ENCODE data around the gene FRYL.

- TF ChIP-seq EZH2phosphoT487 (IDR thresholded peaks at IDR 0.05; ENCODE audit: borderline replicate concordance) (no peak), CTCF (conservative IDR thresholded peaks at IDR 0.05; ENCODE audit: low read length) (no peak)
Measured at GRCh38 chr4:48484494-48485168, 295.4 kb downstream of the FRYL start.

All from Loucy (cell line).